SK-N-MC (cell line): ENCODE data around the gene DOC2B.

ENCODE experiments used
- DNase-seq: peaks from one replicate; pipeline ENCODE4 v3.0.0-alpha.2; 2011; ENCODE audit warnings: low read depth, low spot score
- H3K27ac ChIP-seq: fragments of 200-600 bp; sonication (generic); 2 replicates; pipeline ENCODE4 v1.5.1; 2016; ENCODE audit warnings: mixed run types
- H3K36me3 ChIP-seq: fragments of 200-600 bp; sonication (generic); 2 replicates; pipeline ENCODE4 v1.6.1; 2017; ENCODE audit warnings: antibody characterized with exemption, low read length, mixed read lengths; ENCODE audit not compliant: insufficient read depth
- H3K4me3 ChIP-seq: fragments of 200-600 bp; sonication (generic); 2 replicates; pipeline ENCODE4 v1.5.1; 2016
- H3K9ac ChIP-seq: fragments of 200-600 bp; sonication (generic); 2 replicates; pipeline ENCODE4 v1.8.0; 2017; ENCODE audit warnings: mixed run types, mixed read lengths; ENCODE audit not compliant: insufficient read length
- H3K9me3 ChIP-seq: fragments of 200-600 bp; sonication (generic); 2 replicates; pipeline ENCODE4 v1.6.1; 2017; ENCODE audit warnings: low read depth, mild to moderate bottlenecking, antibody characterized with exemption, low read length, moderate library complexity, mixed read lengths
- EZH2 ChIP-seq: fragments of 200-600 bp; sonication (generic); IDR thresholded peaks from one replicate; pipeline ENCODE4 v1.6.1; 2017; ENCODE audit warnings: antibody characterized with exemption
- FOXP2 ChIP-seq: optimal IDR thresholded peaks from 2 replicates; pipeline ENCODE3; 2011; ENCODE audit warnings: mild to moderate bottlenecking, moderate library complexity; ENCODE audit not compliant: insufficient read depth; ENCODE audit errors: extremely low read length, control extremely low read depth
- POLR2AphosphoS5 ChIP-seq: IDR thresholded peaks from 2 replicates; pipeline ENCODE4 v1.6.1; 2012; ENCODE audit warnings: mild to moderate bottlenecking, low read depth, low read length, borderline replicate concordance

Gene DOC2B

DNA sequence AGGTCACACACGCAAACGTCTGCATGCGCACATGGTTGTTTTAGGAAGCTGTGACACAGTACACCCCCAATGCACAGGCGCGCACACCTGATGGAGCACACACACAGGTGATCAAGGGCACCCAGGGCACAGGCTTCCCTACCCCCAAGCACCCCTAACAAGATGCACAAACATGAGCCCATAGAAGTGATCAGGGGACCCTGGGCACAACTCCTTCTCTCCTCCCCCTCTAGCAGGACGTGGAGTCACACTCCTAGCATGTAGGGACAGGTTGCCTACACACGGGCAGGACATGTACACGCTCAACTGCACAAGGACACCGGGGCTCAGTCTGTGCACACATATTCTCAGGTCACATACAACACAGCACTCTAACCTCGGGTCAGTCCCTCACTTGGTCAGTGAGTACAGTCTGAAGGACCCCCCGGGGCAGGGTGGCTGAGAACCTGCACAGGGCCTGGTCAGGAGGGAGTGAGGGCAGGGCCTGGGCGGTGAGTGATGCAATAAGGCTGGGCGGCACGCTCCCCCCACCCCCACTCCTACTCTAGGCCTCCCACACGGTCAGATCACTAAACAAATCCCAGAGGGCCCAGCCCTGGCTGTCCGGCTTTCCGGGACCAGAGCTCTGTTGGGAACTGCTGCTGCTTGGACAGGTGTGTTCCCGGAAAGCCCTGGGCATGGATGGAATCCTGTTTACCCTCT, 751 bp upstream of the DOC2B start:
- Histone ChIP-seq H3K27ac (no peak overlapping the region), H3K9me3 (no peaks in the 10 kb centered on the region), H3K9ac (no peak overlapping the region), H3K36me3 (no peaks in the 10 kb centered on the region), H3K4me3 (peak overlapping the region; percentile 70)
- TF ChIP-seq FOXP2 (no peak), POLR2AphosphoS5 (no peak), EZH2 (no peak)
- no peak for DNase-seq

DNA sequence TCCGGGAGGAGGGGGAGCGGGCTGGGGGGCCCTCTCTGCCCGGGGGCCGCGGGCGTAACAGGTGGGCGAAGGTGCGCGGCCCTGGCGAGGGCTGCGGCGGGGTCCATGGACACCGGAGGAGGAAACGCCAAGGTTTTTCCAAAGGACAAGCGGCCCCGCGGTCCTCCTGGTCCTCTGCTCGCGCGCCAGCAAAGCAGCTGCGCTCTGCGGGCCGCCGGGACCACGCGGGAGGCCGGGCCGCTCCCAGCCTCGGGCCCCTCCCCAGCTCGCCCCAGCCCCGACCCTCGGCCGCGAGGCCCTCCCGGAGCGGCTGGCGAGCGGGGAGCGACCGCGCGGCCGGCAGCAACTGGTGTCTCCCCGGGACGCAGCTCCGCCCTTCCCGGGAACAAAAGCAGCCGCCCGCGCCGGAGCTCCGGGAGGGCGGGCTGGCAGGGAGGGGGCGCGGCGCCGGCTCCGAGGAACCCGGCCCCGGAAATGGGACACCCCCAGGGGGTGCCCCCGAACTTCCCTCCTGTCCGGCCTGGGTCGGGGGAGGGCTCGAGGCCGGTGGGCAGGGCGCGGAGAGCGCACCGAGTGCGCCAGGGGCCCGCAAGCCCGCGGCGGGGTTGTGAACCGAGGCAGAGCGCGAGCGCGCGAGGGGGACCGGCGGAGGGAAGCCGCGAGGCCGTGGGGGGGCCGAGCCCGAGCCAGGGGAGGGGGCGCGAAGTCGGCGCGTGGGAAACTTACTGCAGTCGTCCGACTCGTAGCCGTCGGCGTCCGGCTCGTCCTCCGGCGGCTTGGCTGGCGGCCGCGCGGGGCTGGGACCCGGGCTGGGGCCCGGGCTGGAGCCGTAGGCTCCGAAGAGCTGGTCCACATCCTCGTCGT, 837 bp downstream of the DOC2B start:
- no peak for DNase-seq
- H3K9me3 ChIP-seq, result no peaks in the 10 kb centered on the region
- peak overlapping the region; percentile 80 for H3K9ac ChIP-seq
- no peak overlapping the region for H3K27ac ChIP-seq
- H3K4me3 ChIP-seq, result peak overlapping the region; percentile 90
- H3K36me3 ChIP-seq, result no peaks in the 10 kb centered on the region
- TF ChIP-seq FOXP2, result no peak
- no peak for TF ChIP-seq EZH2
- TF ChIP-seq POLR2AphosphoS5, result no peak

DNA sequence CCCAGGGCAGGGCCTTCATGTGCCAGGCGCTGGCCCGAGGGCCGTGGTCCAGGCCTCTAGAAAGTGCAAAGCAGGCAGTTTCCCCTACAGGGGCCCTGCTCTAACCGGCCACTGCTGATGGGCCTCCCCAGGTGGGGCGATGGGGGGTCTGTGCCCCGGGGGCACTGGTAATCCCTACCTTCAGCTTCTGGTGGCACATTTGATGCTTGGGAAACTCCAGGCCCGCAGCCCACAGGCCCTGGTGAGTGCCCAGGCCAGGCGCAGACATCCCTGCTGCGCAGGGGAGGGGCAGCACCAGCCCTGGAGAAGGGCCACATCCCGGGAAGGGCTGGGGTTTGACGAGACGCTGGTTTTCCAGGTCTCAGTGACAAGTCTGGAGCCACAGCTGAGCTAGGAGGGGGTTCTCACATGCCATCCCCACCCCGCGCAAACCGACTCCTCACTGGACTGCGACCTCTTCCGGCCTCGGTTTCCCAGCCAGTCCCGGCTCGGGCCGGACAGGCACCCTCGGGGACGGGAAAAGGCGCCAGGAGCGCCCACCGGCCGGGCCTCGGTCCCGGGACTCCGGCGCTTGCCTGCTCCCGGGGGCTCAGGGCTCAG, 1.6 kb downstream of the DOC2B start:
- no peak for DNase-seq
- Histone ChIP-seq H3K27ac (no peak overlapping the region), H3K4me3 (peak overlapping the region; percentile 90), H3K36me3 (no peaks in the 10 kb centered on the region), H3K9ac (peak overlapping the region; percentile 80), H3K9me3 (no peaks in the 10 kb centered on the region)
- no peak for TF ChIP-seq FOXP2
- TF ChIP-seq EZH2, result no peak
- no peak for TF ChIP-seq POLR2AphosphoS5

DNA sequence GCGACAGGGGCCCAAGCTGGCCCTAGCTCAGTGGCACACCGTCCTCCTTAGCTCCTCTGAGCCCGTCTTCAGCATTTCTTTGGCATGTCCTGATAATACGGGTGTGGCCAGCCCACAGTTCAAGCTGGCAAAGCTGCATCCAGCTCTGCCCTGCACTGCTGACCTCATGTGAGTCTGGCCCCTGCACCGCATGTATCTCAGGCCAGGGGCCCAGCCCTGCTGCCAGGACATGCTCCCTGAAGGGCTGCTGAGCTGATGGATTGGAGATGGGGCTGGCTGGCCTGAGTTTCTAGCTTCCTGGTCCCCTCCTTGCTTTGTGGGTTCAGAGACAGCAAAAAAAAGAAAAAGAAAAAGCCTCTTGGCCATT, 2.4 kb downstream of the DOC2B start:
- DNase-seq, result no peak
- Histone ChIP-seq H3K4me3 (peak overlapping the region; percentile 90), H3K27ac (no peak overlapping the region), H3K9me3 (no peaks in the 10 kb centered on the region), H3K36me3 (no peaks in the 10 kb centered on the region), H3K9ac (peak overlapping the region; percentile 80)
- TF ChIP-seq FOXP2, result no peak
- no peak for TF ChIP-seq EZH2
- no peak for TF ChIP-seq POLR2AphosphoS5

DNA sequence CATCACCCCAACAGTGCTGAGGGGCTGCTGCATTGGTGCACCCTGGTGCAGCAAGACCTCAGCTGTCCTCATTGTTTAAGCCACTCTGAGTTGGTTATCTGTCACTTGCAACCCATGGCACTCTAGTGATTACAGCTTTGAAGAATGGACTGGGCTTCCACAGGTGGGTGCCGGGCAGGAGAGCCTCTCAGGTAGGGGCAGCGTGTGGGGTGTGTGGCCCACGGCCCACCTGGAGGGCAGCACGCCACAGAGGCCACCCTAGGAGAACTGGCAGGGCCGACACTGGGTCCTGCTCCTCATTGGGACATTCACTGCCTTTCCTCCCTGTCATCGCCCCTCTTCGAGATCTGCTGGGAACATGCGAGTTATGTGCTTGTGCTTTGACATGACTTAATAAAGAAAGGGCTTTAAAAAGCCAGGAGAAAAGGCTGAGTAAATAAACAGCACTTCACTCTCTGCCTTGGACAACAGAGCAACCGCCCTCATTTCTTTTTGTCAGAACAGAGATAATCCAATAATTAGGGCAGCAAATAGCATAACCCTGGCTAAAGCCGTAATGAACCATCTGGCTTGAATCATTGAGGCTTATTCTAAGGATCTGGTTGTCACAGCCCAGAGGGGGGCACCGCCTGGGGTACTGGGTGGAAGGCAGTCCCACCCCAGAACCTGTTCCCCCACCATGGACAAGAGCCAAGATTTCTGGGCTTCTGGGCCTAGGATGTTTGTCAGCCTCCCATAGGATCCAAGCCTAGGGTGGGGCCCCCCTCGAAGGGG, 3.0 kb downstream of the DOC2B start:
- no peaks in the 10 kb centered on the region for H3K9me3 ChIP-seq
- DNase-seq, result no peak
- peak overlapping the region; percentile 90 for H3K4me3 ChIP-seq
- TF ChIP-seq FOXP2 (no peak), EZH2 (no peak), POLR2AphosphoS5 (no peak)
- H3K9ac ChIP-seq, result peak overlapping the region; percentile 80
- H3K36me3 ChIP-seq, result no peaks in the 10 kb centered on the region
- H3K27ac ChIP-seq, result no peak overlapping the region

DNA sequence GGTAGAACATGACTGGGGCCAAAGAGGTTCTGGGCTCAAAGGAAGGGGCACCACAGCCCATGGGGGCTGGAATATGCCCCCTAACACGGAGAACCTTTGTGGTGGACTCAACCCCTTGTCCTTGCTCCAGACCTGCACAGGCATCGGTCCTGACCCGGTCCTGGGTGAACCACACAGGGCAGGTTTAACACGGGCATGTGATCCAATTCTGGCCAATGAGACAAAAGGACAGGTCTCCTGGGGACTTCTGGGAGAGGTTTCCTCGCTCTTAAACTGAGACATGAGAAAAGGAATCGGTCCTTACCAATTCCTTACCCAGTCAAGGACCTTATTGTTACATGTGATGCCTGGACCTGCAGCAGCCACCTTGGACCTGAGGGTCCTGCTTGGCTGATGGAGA, 3.7 kb downstream of the DOC2B start:
- H3K27ac ChIP-seq, result no peak overlapping the region
- no peak for DNase-seq
- H3K4me3 ChIP-seq, result no peak overlapping the region

DNA sequence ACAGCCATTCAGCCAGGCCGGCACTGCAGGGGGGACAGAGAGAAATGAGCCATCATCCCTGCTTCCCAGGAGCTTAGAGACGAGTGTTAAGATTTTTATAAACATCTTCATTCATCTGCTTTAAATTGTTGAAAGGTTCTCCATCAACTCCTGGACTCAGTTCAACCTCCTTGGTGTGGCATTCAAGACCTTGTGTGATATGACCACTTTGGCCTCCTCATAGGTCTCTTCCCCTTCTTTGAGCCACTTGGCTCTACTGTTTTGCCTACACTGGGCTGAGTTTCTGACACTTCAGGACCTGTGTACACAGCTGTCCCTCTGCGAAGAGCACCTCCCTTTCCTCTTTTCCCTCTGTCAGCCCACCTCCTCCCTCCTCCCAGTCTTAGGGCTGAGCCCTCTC, 4.3 kb downstream of the DOC2B start:
- H3K9me3 ChIP-seq, result no peaks in the 10 kb centered on the region
- no peaks in the 10 kb centered on the region for H3K36me3 ChIP-seq
- no peak overlapping the region for H3K4me3 ChIP-seq
- H3K27ac ChIP-seq, result no peak overlapping the region
- DNase-seq, result no peak
- TF ChIP-seq FOXP2 (no peak), POLR2AphosphoS5 (no peak), EZH2 (no peak)
- H3K9ac ChIP-seq, result no peak overlapping the region

More for the DNA sequence above, 3.7 kb downstream of the DOC2B start:
- Histone ChIP-seq H3K36me3 (no peaks in the 10 kb centered on the region), H3K9ac (no peak overlapping the region), H3K9me3 (no peaks in the 10 kb centered on the region)
- TF ChIP-seq POLR2AphosphoS5 (no peak), FOXP2 (no peak), EZH2 (no peak)

DNA sequence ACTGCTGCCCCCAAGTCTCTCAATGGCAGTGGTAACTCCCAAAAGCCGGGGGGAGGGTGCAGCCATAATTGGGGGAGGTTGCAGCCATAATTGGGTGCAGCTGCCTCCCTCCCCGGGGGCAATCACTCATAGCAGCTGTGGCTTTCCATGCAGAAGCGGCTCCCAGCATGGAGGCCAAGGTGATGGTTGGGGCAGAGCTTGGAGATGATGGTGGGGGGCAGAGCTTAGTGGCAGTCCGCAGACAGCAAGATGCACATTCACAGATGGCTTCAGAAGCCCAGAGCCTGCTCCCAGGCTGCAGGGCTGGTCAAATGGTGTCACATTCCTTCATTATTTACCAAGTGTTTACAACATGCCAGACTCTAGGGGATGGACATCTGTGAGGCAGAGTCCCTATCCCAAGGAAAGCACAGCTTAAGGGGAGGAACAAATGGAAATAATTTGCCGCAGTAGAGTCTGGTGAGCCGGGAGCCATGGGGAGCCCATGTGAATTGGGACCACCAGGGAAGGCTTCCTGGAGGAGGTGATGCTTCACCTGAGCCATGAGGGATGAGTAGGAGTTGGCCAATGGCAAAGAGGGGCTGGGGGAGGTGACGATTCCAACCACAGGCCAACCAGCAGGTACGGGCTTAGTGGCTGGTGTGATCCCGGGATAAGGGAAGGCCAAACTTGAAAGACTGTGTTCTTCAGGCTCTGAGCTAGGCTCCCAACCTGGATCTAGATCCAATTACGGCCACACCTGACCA, 8.1 kb downstream of the DOC2B start:
- H3K4me3 ChIP-seq, result no peak overlapping the region
- DNase-seq, result no peak
- no peaks in the 10 kb centered on the region for H3K36me3 ChIP-seq
- no peak for TF ChIP-seq FOXP2
- H3K9ac ChIP-seq, result no peak overlapping the region
- H3K27ac ChIP-seq, result no peak overlapping the region
- H3K9me3 ChIP-seq, result no peaks in the 10 kb centered on the region
